ENCODE data around the gene AMER2.

The AMER2 gene

GRCh38 chr13:25171517-25172302 is at the start of gene AMER2:
Gene AMER2 (minus strand): TSS chr13:25172288. CDS start chr13:25171619, 669 bp downstream.
- peak; percentile 56 for DNase-seq (ENCODE audit: insufficient read length, low spot score)
- no peak for TF ChIP-seq CTCF (IDR thresholded peaks at IDR 0.05; ENCODE audit: insufficient read depth, missing control alignments)
- FAIRE-seq = no peak

- no peak for TF ChIP-seq CTCF (IDR thresholded peaks at IDR 0.05; ENCODE audit: insufficient read depth, missing control alignments)
- no peak for FAIRE-seq
- no peak for DNase-seq (ENCODE audit: insufficient read length, low spot score)
These were observed 45.9 kb upstream of the AMER2 start for GRCh38 chr13:25218019-25218418.

GRCh38 chr13:25217023-25217885 is 45.2 kb upstream of the AMER2 start:
- no peak for DNase-seq (ENCODE audit: insufficient read length, low spot score)
- FAIRE-seq = no peak
- TF ChIP-seq CTCF (IDR thresholded peaks at IDR 0.05; ENCODE audit: insufficient read depth, missing control alignments) = no peak

GRCh38 chr13:25215253-25215575 is 43.1 kb upstream of the AMER2 start:
- DNase-seq (ENCODE audit: insufficient read length, low spot score) (no peak), FAIRE-seq (no peak)
- no peak for TF ChIP-seq CTCF (IDR thresholded peaks at IDR 0.05; ENCODE audit: insufficient read depth, missing control alignments)

- FAIRE-seq (no peak), DNase-seq (ENCODE audit: insufficient read length, low spot score) (no peak)
- TF ChIP-seq CTCF (IDR thresholded peaks at IDR 0.05; ENCODE audit: insufficient read depth, missing control alignments) = no peak
These were observed 42.6 kb upstream of the AMER2 start for GRCh38 chr13:25214491-25215252.

- FAIRE-seq = no peak
- DNase-seq (ENCODE audit: insufficient read length, low spot score) = no peak
- TF ChIP-seq CTCF (IDR thresholded peaks at IDR 0.05; ENCODE audit: insufficient read depth, missing control alignments) = no peak
These were observed 41.6 kb upstream of the AMER2 start for GRCh38 chr13:25213715-25214114.
